RWPE2 (cell line): ENCODE measurements around the gene TAB2.

Experiments used
- ATAC-seq: fragments of 200-7000 bp; cut with Tn5 transposase; 3 replicates; pipeline ENCODE4 v1.9.1; 2021; ENCODE audit warnings: low read depth
- DNase-seq: peaks from one replicate; pipeline ENCODE4 v3.0.0-alpha.2; 2020; ENCODE audit warnings: low spot score
- H3K27ac ChIP-seq: fragments of 450-650 bp; 2 replicates; pipeline ENCODE4 v1.5.1; 2017; ENCODE audit warnings: mild to moderate bottlenecking; ENCODE audit not compliant: poor library complexity, severe bottlenecking
- H3K27me3 ChIP-seq: fragments of 250-450 bp; sonication (Bioruptor Pico); 2 replicates; pipeline ENCODE4 v1.5.1; 2021; ENCODE audit warnings: mild to moderate bottlenecking, moderate library complexity; ENCODE audit not compliant: insufficient read depth, poor library complexity, severe bottlenecking
- H3K36me3 ChIP-seq: fragments of 250-450 bp; sonication (Bioruptor Pico); 2 replicates; pipeline ENCODE4 v1.5.1; 2020; ENCODE audit warnings: low read depth, mild to moderate bottlenecking, moderate library complexity
- H3K4me1 ChIP-seq: fragments of 250-450 bp; sonication (Bioruptor Pico); 2 replicates; pipeline ENCODE4 v1.5.1; 2021; ENCODE audit warnings: mild to moderate bottlenecking, moderate library complexity; ENCODE audit not compliant: insufficient read depth, poor library complexity, severe bottlenecking
- H3K4me3 ChIP-seq: fragments of 250-450 bp; sonication (Bioruptor Pico); 2 replicates; pipeline ENCODE4 v1.5.1; 2021; ENCODE audit warnings: mild to moderate bottlenecking, moderate library complexity; ENCODE audit not compliant: severe bottlenecking
- H3K9me3 ChIP-seq: fragments of 250-450 bp; sonication (Bioruptor Pico); 2 replicates; pipeline ENCODE4 v1.5.1; 2021; ENCODE audit warnings: mild to moderate bottlenecking, moderate library complexity; ENCODE audit not compliant: severe bottlenecking
- TF ChIP-seq, protein P1 (sequence below): fragments of 450-650 bp; IDR thresholded peaks from one replicate; pipeline ENCODE4 v1.5.1; 2017; ENCODE audit warnings: mild to moderate bottlenecking, moderate library complexity; ENCODE audit not compliant: poor library complexity, severe bottlenecking

Gene TAB2

DNA sequence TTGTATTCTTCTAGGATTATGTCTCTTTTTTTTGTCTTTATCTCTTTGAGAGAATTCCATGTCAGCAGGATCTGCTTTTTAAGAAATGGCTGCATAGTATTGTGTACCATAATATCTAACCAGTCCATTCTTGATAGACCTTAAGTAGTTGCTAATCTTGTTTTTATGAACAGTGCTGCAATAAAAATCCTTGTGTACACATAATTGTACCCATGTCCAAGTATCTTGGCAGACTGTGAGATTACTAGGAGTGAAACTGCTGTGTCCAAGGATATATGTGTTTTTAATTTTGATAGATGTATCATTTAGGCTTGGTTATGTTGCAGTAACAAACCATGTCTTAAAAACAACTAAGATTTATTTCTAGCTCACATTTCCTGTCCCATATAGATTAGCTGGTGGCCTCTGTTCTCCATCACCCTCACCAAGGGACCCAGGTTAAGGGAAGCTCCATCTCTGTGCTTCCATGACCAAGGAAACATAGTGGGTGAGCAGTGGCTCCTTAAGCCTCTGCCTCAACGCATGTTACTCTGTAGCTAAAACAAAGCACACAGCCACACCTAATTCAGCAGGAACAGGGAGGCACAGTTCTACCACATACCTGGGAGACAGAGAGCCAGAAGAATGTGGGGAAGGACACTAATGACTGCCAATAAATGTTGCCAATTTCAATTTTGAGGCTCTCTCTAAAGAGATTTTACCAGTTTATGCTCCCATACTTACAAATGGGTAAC is 70.4 kb downstream of the TAB2 start:
- H3K36me3 ChIP-seq, result peaks cover 55% of the 10 kb centered on the region
- TF ChIP-seq, protein P1, sequence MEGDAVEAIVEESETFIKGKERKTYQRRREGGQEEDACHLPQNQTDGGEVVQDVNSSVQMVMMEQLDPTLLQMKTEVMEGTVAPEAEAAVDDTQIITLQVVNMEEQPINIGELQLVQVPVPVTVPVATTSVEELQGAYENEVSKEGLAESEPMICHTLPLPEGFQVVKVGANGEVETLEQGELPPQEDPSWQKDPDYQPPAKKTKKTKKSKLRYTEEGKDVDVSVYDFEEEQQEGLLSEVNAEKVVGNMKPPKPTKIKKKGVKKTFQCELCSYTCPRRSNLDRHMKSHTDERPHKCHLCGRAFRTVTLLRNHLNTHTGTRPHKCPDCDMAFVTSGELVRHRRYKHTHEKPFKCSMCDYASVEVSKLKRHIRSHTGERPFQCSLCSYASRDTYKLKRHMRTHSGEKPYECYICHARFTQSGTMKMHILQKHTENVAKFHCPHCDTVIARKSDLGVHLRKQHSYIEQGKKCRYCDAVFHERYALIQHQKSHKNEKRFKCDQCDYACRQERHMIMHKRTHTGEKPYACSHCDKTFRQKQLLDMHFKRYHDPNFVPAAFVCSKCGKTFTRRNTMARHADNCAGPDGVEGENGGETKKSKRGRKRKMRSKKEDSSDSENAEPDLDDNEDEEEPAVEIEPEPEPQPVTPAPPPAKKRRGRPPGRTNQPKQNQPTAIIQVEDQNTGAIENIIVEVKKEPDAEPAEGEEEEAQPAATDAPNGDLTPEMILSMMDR, result no peak
- H3K27ac ChIP-seq, result no peak overlapping the region
- no peak overlapping the region for H3K4me3 ChIP-seq
- DNase-seq (no peak), ATAC-seq (0 out of 3 replicates have a peak, but pooled peaks have one; percentile 21)
- H3K4me1 ChIP-seq, result peaks cover 4% of the 10 kb centered on the region
- no peaks in the 10 kb centered on the region for H3K9me3 ChIP-seq
- H3K27me3 ChIP-seq, result no peaks in the 10 kb centered on the region

DNA sequence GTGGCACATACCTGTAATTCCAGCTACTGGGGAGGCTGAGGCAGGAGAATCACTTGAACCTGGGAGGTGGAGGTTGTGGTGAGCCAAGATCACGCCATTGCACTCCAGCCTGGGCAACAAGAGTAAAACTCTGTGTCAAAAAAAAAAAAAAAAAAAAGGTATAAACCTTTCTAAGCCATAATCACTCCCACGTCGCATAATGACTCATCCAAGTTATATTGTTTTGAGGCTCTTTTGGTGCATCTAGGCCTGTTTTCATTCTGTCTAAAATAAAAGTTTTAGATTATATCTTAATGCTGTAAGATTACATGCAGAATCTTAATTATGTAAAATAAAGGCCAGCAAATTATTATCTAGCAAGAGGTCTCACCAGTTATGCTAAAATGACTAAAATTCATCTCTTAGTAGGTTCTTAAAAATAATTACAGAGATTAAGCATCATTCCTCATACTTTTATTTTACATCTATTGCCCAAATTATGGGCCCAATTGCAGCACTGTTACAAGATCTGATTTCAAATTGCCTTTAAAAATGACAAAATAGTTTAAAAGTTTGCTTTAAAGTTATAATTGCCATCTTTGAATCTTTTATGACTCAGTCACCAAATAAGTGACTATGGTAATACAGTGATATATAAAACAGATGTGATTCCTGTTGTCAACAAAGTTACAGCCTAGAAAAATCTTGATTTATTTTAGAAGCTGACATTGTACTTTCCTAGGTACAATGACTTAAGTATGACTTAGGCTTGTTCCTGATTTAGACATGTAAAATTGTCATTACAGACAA is 72.2 kb downstream of the TAB2 start:
- H3K27me3 ChIP-seq, result no peaks in the 10 kb centered on the region
- no peak for ATAC-seq
- H3K9me3 ChIP-seq, result no peaks in the 10 kb centered on the region
- TF ChIP-seq, protein P1, result no peak
- peaks cover 4% of the 10 kb centered on the region for H3K4me1 ChIP-seq
- H3K36me3 ChIP-seq, result peaks cover 46% of the 10 kb centered on the region
- no peak for DNase-seq
- no peak overlapping the region for H3K4me3 ChIP-seq
- H3K27ac ChIP-seq, result no peak overlapping the region

DNA sequence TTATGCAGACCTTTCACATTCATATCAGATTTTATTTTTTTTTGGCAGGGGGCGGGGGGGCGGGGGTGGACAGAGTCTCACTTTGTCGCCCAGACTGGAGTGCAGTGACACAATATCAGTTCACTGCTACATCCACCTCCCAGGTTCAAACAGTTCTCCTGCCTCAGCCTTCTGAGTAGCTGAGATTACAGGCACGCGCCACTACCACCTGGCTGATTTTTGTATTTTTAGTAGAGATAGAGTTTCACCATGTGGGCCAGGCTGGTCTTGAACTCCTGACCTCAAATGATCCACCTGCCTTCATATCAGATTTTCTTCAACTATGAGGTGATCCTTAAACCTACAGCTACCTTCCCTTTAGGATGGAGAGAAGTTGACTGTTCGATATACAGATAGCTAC is 74.6 kb downstream of the TAB2 start:
- no peaks in the 10 kb centered on the region for H3K27me3 ChIP-seq
- no peaks in the 10 kb centered on the region for H3K9me3 ChIP-seq
- H3K27ac ChIP-seq, result no peak overlapping the region
- DNase-seq (no peak), ATAC-seq (no peak)
- H3K4me1 ChIP-seq, result peaks cover 4% of the 10 kb centered on the region
- no peak overlapping the region for H3K4me3 ChIP-seq
- TF ChIP-seq, protein P1, result no peak
- H3K36me3 ChIP-seq, result peaks cover 30% of the 10 kb centered on the region

DNA sequence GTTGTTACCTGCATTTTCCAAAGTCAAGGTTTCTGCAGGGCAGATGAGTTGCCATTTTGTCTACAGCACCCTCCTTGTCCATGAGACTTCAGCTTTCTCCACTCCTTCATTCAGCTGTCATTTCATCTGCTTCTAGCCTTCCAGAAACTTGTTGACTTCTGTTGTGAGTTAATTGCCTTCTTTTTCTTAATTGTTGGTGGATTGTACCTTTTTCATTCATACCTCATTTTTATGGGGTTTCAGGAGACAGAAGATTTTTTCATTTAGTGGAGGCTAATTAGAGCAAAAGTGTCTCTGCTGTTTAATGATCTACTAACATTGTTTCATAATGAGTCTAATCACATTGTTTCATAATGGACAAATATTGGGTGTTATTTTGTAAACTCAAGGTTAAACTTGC is 75.0 kb downstream of the TAB2 start:
- Histone ChIP-seq H3K27ac (no peak overlapping the region), H3K27me3 (no peaks in the 10 kb centered on the region), H3K36me3 (peaks cover 31% of the 10 kb centered on the region), H3K4me1 (peaks cover 4% of the 10 kb centered on the region), H3K4me3 (no peak overlapping the region), H3K9me3 (no peaks in the 10 kb centered on the region)
- ATAC-seq, result no peak
- TF ChIP-seq, protein P1, result no peak
- DNase-seq, result no peak
